CD14-positive monocyte (primary cell): ENCODE measurements around the gene BPNT1. TPM values are rescaled to one million over a fixed set of nuclear protein-coding genes. Genes with fewer than 3 reads are reported as not detected.

Source experiments
- DNase-seq, 3 donors: peaks; one replicate each; pipeline ENCODE4 v3.0.0-alpha.2; 2011 to 2022
- H2AFZ ChIP-seq: 2 replicates; pipeline ENCODE4 v1.6.0; 2012; ENCODE audit warnings: mild to moderate bottlenecking, low read depth, low read length, inconsistent platforms; ENCODE audit not compliant: insufficient read depth, poor library complexity, severe bottlenecking
- H3K27ac ChIP-seq, 2 donors: 1 replicate in 1 of 2; 2 replicates in 1 of 2; pipeline ENCODE4 v1.5.1; 2012 to 2013; ENCODE audit warnings: low read length in 2 of 2, control low read depth in 1 of 2, inconsistent platforms in 1 of 2, low read depth in 1 of 2, mild to moderate bottlenecking in 1 of 2
- H3K27me3 ChIP-seq, 2 donors: one replicate each; pipeline versions ENCODE4 v1.6.0 to v1.6.1; 2011 to 2013; ENCODE audit warnings: low read length in 2 of 2; ENCODE audit not compliant: control insufficient read depth in 2 of 2, insufficient read depth in 2 of 2
- H3K36me3 ChIP-seq, 2 donors: replicated peaks in 1 of 2; 1 replicate in 1 of 2; 2 replicates in 1 of 2; pipeline versions ENCODE4 v1.5.1 to v1.6.1; 2012 to 2013; ENCODE audit warnings: low read length in 2 of 2, control low read depth in 1 of 2, inconsistent platforms in 1 of 2, mild to moderate bottlenecking in 1 of 2; ENCODE audit not compliant: insufficient read depth in 2 of 2, control insufficient read depth in 1 of 2
- H3K4me1 ChIP-seq, 2 donors: 1 replicate in 1 of 2; 2 replicates in 1 of 2; pipeline versions ENCODE4 v1.5.1 to v1.6.1; 2012 to 2013; ENCODE audit warnings: low read length in 2 of 2, control low read depth in 1 of 2, inconsistent platforms in 1 of 2, mild to moderate bottlenecking in 1 of 2, moderate library complexity in 1 of 2; ENCODE audit not compliant: insufficient read depth in 2 of 2, control insufficient read depth in 1 of 2
- H3K4me2 ChIP-seq: replicated peaks from 2 replicates; pipeline ENCODE3; 2012; ENCODE audit warnings: low read length, moderate library complexity, mild to moderate bottlenecking; ENCODE audit not compliant: poor library complexity, severe bottlenecking; ENCODE audit errors: extremely low read depth
- H3K4me3 ChIP-seq, 3 experiments: fragments of 200-600 bp in 1 of 3; sonication (generic) in 1 of 3; replicated peaks in 1 of 3; 1 replicate in 2 of 3; 2 replicates in 1 of 3; pipeline ENCODE4 v1.5.1; 2011 to 2013; ENCODE audit warnings: low read length in 3 of 3, mild to moderate bottlenecking in 3 of 3, control low read depth in 2 of 3, low read depth in 2 of 3, inconsistent platforms in 1 of 3, moderate library complexity in 1 of 3
- H3K79me2 ChIP-seq: 2 replicates; pipeline ENCODE4 v1.6.0; 2012; ENCODE audit warnings: mild to moderate bottlenecking, control low read depth, inconsistent platforms, low read length, moderate library complexity; ENCODE audit not compliant: insufficient read depth
- H3K9ac ChIP-seq: 2 replicates; pipeline ENCODE4 v1.6.0; 2017; ENCODE audit warnings: low read length, mild to moderate bottlenecking; ENCODE audit not compliant: insufficient read depth, poor library complexity, severe bottlenecking
- H3K9me3 ChIP-seq, 2 donors: replicated peaks in 1 of 2; 1 replicate in 1 of 2; 2 replicates in 1 of 2; pipeline versions ENCODE4 v1.5.1 to v1.6.1; 2012 to 2013; ENCODE audit warnings: low read length in 2 of 2, control low read depth in 1 of 2; ENCODE audit not compliant: control insufficient read depth in 1 of 2, insufficient read depth in 1 of 2
- H4K20me1 ChIP-seq: 2 replicates; pipeline ENCODE4 v1.6.0; 2012; ENCODE audit warnings: mild to moderate bottlenecking, low read length, control low read depth, moderate library complexity; ENCODE audit not compliant: insufficient read depth
- H3K27ac Mint-ChIP-seq, 7 donors: one replicate each; pipeline ENCODE4 v1.8.0; 2020; ENCODE audit warnings: mild to moderate bottlenecking in 7 of 7, mixed read lengths in 7 of 7, moderate library complexity in 6 of 7, inconsistent platforms in 2 of 7
- H3K27me3 Mint-ChIP-seq, 3 donors: one replicate each; pipeline ENCODE4 v1.8.0; 2021 to 2022; ENCODE audit warnings: low read depth in 3 of 3, mild to moderate bottlenecking in 3 of 3, mixed read lengths in 3 of 3, moderate library complexity in 3 of 3, inconsistent platforms in 1 of 3
- H3K36me3 Mint-ChIP-seq, 2 donors: one replicate each; pipeline ENCODE4 v1.8.0; 2020; ENCODE audit warnings: mixed read lengths in 2 of 2, inconsistent platforms in 1 of 2, mild to moderate bottlenecking in 1 of 2
- H3K4me1 Mint-ChIP-seq: one replicate; pipeline ENCODE4 v1.8.0; 2020; ENCODE audit warnings: mild to moderate bottlenecking, mixed read lengths
- H3K4me3 Mint-ChIP-seq, 2 donors: one replicate each; pipeline ENCODE4 v1.8.0; 2020; ENCODE audit warnings: mild to moderate bottlenecking in 2 of 2, mixed read lengths in 2 of 2, moderate library complexity in 1 of 2
- H3K9me3 Mint-ChIP-seq, 7 donors: one replicate each; pipeline ENCODE4 v1.8.0; 2020 to 2022; ENCODE audit warnings: mixed read lengths in 7 of 7, mild to moderate bottlenecking in 6 of 7, moderate library complexity in 6 of 7, inconsistent platforms in 2 of 7
- WGBS: methylation state at CpG from one replicate; pipeline ENCODE4 v1.1.5; 2013; ENCODE audit warnings: missing lambda C conversion rate; ENCODE audit not compliant: insufficient coverage; 5-methylcytosine and 5-hydroxymethylcytosine counted together
- intact Hi-C, 2 donors: fragments of 100-400 bp; cut with micrococcal nuclease; formaldehyde crosslinking; loops; one replicate each; pipeline versions ENCODE4 v1.15.0 to v1.15.1; 2023
- polyA plus RNA-seq, 3 donors: library from polyadenylated mRNA; depleted of rRNA in 1 of 3; unstranded in 2 of 3; stranded (reverse) in 1 of 3; fragments of 300-500 nt in 2 of 3; fragments of >200 nt in 1 of 3; fragmentation: Illumina TruSeq in 2 of 3; gene quantifications; 1 replicate in 2 of 3; 2 replicates in 1 of 3; pipeline ENCODE4 v1.2.3, GENCODE V29; 2012 to 2021
- TF ChIP-seq, protein P1 (sequence below): fragments of 200-600 bp; IDR thresholded peaks from one replicate; pipeline ENCODE4 v1.8.0; 2022; ENCODE audit warnings: antibody characterized with exemption, mild to moderate bottlenecking

Gene BPNT1
- polyA plus RNA-seq, 3 donors = 5.8 to 10.1 (median 9.8) TPM

DNA sequence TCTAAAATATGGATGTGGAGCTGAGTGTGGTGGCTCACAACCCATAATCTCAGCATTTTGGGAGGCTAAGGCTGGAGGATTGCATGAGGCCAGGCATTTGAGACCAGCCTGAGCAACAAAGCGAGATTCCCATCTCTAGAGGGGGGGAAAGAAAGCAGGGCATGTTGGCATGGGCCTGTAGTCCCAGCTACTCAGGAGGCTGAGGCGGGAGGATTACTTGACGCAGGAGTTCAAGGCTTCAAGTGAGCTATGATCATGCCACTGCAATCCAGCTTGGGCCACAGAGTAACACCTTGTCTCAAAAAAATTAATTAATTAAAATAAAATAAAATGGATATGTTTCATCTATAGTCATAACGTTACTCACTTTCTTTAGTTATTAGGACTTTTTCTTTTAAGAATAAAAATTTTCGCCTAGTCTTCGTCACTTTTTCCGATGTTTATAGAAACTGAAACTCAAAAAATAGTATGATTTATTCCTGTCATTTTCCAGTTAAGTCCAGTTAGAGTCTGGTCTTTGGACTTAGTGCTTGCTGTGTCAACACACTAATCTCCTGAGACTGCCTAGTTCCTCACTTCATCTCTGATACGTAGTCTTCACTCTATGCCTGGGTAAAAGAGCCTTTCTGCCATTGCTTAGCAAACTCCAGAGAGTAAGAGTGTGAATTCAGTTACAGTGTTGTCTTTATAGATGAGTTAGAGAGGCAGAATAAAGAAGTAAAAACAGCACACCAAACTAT, 32.4 kb upstream of the BPNT1 start:
- H2AFZ ChIP-seq = no peak overlapping the region
- no peak overlapping the region for H3K27ac ChIP-seq
- H3K4me1 ChIP-seq = peaks cover 0 to 5% of the 10 kb centered on the region in 2 donors
- no peaks in the 10 kb centered on the region for H3K9me3 ChIP-seq
- peaks cover 0 to 1% (median 0%) of the 10 kb centered on the region in 3 donors for H3K27me3 Mint-ChIP-seq
- H3K4me3 ChIP-seq = no peak overlapping the region
- no peaks in the 10 kb centered on the region for H4K20me1 ChIP-seq
- H3K4me1 Mint-ChIP-seq = peaks cover 7% of the 10 kb centered on the region
- no peaks in the 10 kb centered on the region for H3K27me3 ChIP-seq
- H3K4me3 Mint-ChIP-seq = no peak overlapping the region
- intact Hi-C loops = no loop called here
- peaks cover 19 to 26% of the 10 kb centered on the region in 2 donors for H3K36me3 Mint-ChIP-seq
- no peak overlapping the region for H3K4me2 ChIP-seq
- no peaks in the 10 kb centered on the region for H3K79me2 ChIP-seq
- peak overlapping the region in 4 of 7 donors; percentile 0 to 32 (median 7) for H3K27ac Mint-ChIP-seq
- H3K9me3 Mint-ChIP-seq = peaks cover 0 to 2% (median 0%) of the 10 kb centered on the region in 7 donors
- TF ChIP-seq, protein P1, sequence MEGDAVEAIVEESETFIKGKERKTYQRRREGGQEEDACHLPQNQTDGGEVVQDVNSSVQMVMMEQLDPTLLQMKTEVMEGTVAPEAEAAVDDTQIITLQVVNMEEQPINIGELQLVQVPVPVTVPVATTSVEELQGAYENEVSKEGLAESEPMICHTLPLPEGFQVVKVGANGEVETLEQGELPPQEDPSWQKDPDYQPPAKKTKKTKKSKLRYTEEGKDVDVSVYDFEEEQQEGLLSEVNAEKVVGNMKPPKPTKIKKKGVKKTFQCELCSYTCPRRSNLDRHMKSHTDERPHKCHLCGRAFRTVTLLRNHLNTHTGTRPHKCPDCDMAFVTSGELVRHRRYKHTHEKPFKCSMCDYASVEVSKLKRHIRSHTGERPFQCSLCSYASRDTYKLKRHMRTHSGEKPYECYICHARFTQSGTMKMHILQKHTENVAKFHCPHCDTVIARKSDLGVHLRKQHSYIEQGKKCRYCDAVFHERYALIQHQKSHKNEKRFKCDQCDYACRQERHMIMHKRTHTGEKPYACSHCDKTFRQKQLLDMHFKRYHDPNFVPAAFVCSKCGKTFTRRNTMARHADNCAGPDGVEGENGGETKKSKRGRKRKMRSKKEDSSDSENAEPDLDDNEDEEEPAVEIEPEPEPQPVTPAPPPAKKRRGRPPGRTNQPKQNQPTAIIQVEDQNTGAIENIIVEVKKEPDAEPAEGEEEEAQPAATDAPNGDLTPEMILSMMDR = no peak
- 100% methylated on average over 2 of the region's 8 CpGs for WGBS
- peaks cover 35 to 49% of the 10 kb centered on the region in 2 donors for H3K36me3 ChIP-seq
- DNase-seq = no peak
- H3K9ac ChIP-seq = no peak overlapping the region

DNA sequence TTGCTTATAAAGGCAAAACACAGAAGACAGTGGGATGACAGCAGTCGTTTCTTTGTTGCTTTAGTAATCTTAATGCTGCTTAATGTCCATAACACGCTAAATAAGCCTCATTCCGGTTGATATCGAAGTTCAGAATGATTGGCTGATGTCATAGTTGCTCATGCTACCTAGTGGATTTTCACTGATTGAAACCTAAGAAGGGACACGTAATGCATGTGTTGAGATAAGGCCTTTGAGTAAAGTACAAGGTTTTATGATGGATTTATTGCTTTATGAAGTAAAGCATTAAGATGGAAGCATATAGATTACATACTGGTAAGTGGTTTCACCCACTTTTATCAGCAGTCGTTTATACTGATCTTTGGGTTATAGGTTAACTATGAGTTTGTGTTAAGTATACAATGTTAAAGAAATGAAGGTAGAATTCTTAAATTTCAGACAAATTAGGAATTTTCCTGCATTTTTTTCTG, 29.5 kb upstream of the BPNT1 start:
- Mint-ChIP-seq H3K9me3 (peaks cover 0 to 2% (median 0%) of the 10 kb centered on the region in 7 donors), H3K27ac (no peak overlapping the region), H3K36me3 (peaks cover 30 to 36% of the 10 kb centered on the region in 2 donors), H3K4me1 (no peaks in the 10 kb centered on the region), H3K4me3 (no peak overlapping the region), H3K27me3 (peaks cover 0 to 1% (median 0%) of the 10 kb centered on the region in 3 donors)
- Histone ChIP-seq H4K20me1 (no peaks in the 10 kb centered on the region), H2AFZ (no peak overlapping the region), H3K4me3 (no peak overlapping the region), H3K4me1 (no peaks in the 10 kb centered on the region), H3K9me3 (no peaks in the 10 kb centered on the region), H3K27ac (no peak overlapping the region), H3K79me2 (no peaks in the 10 kb centered on the region), H3K36me3 (peaks cover 43 to 59% of the 10 kb centered on the region in 2 donors), H3K9ac (no peak overlapping the region), H3K27me3 (no peaks in the 10 kb centered on the region), H3K4me2 (no peak overlapping the region)
- 95% methylated on average over 5 of the region's 6 CpGs for WGBS
- intact Hi-C loops = no loop called here
- DNase-seq = no peak
- TF ChIP-seq, protein P1 = no peak
